ENCODE data around the gene GRIK2. TPM values are rescaled to one million over a fixed set of nuclear protein-coding genes. Genes with fewer than 3 reads are reported as not detected.

GRIK2 gene
- total RNA-seq, 1 experiment from 2014 or later = 0.70 TPM

DNA sequence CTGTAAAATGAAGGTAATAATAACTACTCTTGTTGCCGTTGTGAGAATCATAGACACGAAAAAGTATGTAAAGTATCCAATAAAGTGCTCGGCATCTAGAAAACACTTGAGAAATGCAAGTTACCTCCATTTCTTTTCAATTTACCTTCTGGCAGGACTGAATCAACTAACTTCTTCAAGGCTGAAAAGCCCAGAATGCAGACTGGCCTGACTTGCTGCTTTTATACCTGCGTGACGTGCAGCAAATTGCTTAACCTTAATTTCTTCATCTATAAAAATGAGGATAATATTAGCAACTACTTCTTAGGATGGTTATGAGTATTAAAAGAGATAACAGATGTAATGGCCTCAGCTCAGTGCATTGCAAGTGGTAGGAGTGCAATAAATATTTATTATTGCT lies 39.6 kb downstream of the GRIK2 start:
- Histone ChIP-seq H2BK20ac (ENCODE audit: low read depth, low read length, poor library complexity, severe bottlenecking) (no peak overlapping the region), H3K27ac (ENCODE audit: insufficient read length, low read depth, low read length) (no peak overlapping the region), H3K27me3 (ENCODE audit: insufficient read depth, low read length) (no peaks in the 10 kb centered on the region), H3T11ph (ENCODE audit: low read length) (no peak overlapping the region), H3K56ac (ENCODE audit: insufficient read length, low read depth, low read length) (no peak overlapping the region), H3K18ac (ENCODE audit: insufficient read length, low read depth, low read length) (no peak overlapping the region), H4K5ac (ENCODE audit: insufficient read length, low read depth, low read length) (no peak overlapping the region), H3K79me1 (ENCODE audit: insufficient read depth, low read depth, low read length, poor library complexity, severe bottlenecking) (no peaks in the 10 kb centered on the region), H2AFZ (ENCODE audit: low read length) (no peak overlapping the region), H3K9ac (ENCODE audit: extremely low read depth, insufficient read length, low read length) (no peak overlapping the region), H4K91ac (ENCODE audit: insufficient read length, low read depth, low read length) (no peak overlapping the region), H3K23ac (ENCODE audit: insufficient read length, low read depth, low read length) (no peak overlapping the region), H3K14ac (ENCODE audit: insufficient read depth, low read length) (no peak overlapping the region), H3K4me2 (ENCODE audit: insufficient read depth, insufficient read length, low read length) (no peak overlapping the region), H3K79me2 (ENCODE audit: insufficient read depth, low read length) (no peaks in the 10 kb centered on the region), H3K4ac (ENCODE audit: low read depth, low read length) (no peak overlapping the region), H4K20me1 (ENCODE audit: control insufficient read depth, insufficient read depth, insufficient read length) (no peaks in the 10 kb centered on the region), H2BK15ac (ENCODE audit: low read depth, low read length) (no peak overlapping the region), H3K4me1 (ENCODE audit: insufficient read depth, low read length) (no peaks in the 10 kb centered on the region; the same call in 1 of the 2 replicates), H3K9me3 (ENCODE audit: control insufficient read depth, low read depth, low read length) (no peaks in the 10 kb centered on the region), H3K23me2 (ENCODE audit: insufficient read length, low read depth, low read length, poor library complexity, severe bottlenecking) (no peaks in the 10 kb centered on the region), H4K8ac (replicated peaks; ENCODE audit: insufficient read length, low read depth, low read length) (no peak overlapping the region), H2BK120ac (ENCODE audit: low read depth, low read length, poor library complexity, severe bottlenecking) (no peak overlapping the region), H2BK12ac (ENCODE audit: insufficient read length, low read depth, low read length) (no peak overlapping the region), H2AK5ac (ENCODE audit: insufficient read length, low read length) (no peak overlapping the region), H2BK5ac (ENCODE audit: insufficient read length, low read length) (no peak overlapping the region)
- TF ChIP-seq, protein P1, sequence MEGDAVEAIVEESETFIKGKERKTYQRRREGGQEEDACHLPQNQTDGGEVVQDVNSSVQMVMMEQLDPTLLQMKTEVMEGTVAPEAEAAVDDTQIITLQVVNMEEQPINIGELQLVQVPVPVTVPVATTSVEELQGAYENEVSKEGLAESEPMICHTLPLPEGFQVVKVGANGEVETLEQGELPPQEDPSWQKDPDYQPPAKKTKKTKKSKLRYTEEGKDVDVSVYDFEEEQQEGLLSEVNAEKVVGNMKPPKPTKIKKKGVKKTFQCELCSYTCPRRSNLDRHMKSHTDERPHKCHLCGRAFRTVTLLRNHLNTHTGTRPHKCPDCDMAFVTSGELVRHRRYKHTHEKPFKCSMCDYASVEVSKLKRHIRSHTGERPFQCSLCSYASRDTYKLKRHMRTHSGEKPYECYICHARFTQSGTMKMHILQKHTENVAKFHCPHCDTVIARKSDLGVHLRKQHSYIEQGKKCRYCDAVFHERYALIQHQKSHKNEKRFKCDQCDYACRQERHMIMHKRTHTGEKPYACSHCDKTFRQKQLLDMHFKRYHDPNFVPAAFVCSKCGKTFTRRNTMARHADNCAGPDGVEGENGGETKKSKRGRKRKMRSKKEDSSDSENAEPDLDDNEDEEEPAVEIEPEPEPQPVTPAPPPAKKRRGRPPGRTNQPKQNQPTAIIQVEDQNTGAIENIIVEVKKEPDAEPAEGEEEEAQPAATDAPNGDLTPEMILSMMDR (conservative IDR thresholded peaks at IDR 0.05) = no peak
- H3K36me3 Mint-ChIP-seq (ENCODE audit: insufficient read depth in 1 of 3, low read depth in 3 of 3) = peaks cover 0 to 4% (median 4%) of the 10 kb centered on the region in 3 experiments; a peak in 4 of 7 replicates
- WGBS (ENCODE audit: extremely low coverage, insufficient read length, low lambda C conversion rate) = no CpG with 5 or more reads among the region's 5 CpGs
- H3K27ac Mint-ChIP-seq = no peak overlapping the region
- DNase-seq = no peak
- peaks cover 11 to 12% of the 10 kb centered on the region in 2 experiments for H3K4me1 Mint-ChIP-seq
- H3K27me3 Mint-ChIP-seq (ENCODE audit: low read depth) = no peaks in the 10 kb centered on the region
- no peak overlapping the region for H3K4me3 Mint-ChIP-seq
- H3K9me3 Mint-ChIP-seq = no peaks in the 10 kb centered on the region

All from H9 (cell line).